ENCODE data around the gene PTGS2.
"Not testable (repeated sequence)": the region's sequence is repeated elsewhere in the genome, so short reads cannot be mapped to it uniquely, and the experiment has no call there.

PTGS2 gene

GRCh38 chr1:186669784-186670183 is 10.4 kb downstream of the PTGS2 start:
- not testable (repeated sequence) for DNase-seq

DNA sequence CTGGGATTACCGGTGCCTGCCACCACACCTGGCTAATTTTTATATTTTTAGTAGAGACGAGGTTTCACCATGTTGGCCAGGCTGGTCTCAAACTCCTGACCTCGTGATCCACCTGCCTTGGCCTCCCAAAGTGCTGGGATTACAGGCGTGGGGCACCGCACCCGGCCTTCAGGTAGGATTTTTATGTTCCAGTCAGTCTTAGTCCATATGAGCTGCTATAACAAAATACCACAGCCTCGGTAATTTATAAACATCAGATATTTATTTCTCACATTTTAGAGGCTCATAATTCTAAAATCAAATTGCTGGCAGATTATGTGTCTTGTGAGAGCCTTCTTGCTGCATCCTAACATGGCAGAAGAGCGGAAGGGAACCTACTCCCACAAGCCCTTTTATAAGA is 16.0 kb downstream of the PTGS2 start:
- not testable (repeated sequence) for DNase-seq

DNA sequence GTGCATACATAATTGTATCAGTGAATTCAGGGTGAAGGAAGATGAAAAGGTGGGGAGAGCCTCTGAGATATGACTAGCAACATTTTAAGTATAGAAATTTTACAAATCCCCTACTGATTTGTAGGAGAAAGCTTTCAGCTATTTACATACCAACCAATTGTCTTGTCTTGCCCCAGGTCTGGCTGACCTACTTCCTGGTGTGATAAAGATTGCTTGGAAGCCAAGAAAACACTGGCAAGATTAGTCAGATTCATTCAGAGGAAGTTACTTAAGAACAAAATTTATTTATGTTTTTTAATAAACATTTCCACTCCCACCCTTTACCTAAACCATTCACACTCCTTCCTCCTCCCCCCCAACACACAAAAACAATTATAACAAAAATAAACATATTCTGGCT is 17.5 kb downstream of the PTGS2 start:
- no peak for DNase-seq

GRCh38 chr1:186659890-186660341 is 20.3 kb downstream of the PTGS2 start:
- DNase-seq = no peak

DNA sequence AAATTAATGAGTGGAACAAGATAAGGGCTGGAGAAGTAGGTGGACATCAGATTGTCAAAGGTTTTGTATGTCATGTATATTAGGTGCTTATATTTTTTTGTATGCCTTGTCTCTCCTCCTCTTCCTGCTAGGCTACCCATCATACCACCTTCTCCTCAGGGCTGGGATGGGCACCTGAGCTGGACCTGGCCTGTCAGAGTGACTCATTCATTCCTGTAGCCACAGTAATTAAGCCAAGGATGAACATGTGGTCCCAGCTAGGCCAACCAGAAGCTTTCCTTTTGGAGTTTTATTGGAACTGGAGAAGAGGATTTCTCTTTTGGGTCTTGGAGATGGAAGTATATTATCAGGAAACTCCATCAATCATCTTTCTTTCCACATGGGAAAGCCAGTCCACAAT is 21.2 kb downstream of the PTGS2 start:
- no peak for DNase-seq

- no peak for DNase-seq
These were observed 22.7 kb downstream of the PTGS2 start for GRCh38 chr1:186657481-186657880.

DNA sequence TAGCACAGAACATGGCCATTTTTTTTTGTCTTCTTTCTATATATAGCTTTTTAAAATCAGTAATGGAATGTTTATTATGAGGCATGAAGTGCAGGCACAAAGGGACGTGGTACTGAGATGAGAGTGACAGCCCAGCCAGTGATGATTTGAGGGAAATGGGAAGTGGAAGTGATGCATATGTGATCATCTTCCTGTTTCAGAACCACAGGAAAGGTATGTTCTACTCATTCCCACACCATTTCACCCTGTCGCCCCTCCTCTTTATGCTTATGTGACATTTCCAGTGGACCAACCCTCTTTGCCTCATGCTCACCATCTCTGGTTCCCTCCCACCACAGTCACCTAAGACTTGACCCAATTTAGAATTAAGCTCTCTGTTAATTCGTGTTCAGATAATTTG is 24.3 kb downstream of the PTGS2 start:
- no peak for DNase-seq

DNA sequence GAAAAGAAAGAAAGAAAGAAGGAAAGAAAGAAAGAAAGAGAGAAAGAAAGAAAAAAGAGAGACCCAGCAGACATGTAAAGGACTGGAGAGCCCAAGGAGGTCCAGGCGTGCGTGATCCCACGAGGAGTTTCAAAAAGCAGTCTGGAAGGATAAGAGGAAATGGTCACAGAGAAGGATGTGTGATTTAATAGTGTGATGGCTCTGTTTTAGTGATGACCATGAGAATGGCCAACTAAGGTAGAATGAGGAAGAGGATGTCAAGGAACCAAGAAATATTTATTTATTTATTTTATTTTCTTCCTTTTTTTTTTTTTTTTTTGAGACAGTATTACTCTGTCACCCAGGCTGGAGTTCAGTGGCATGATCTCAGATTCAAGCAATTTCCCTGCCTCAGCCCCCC is 25.5 kb downstream of the PTGS2 start:
- no peak for DNase-seq

- no peak for DNase-seq
These were observed 26.9 kb downstream of the PTGS2 start for GRCh38 chr1:186653312-186653711.

- DNase-seq = no peak
These were observed 31.6 kb downstream of the PTGS2 start for GRCh38 chr1:186648613-186649012.

DNA sequence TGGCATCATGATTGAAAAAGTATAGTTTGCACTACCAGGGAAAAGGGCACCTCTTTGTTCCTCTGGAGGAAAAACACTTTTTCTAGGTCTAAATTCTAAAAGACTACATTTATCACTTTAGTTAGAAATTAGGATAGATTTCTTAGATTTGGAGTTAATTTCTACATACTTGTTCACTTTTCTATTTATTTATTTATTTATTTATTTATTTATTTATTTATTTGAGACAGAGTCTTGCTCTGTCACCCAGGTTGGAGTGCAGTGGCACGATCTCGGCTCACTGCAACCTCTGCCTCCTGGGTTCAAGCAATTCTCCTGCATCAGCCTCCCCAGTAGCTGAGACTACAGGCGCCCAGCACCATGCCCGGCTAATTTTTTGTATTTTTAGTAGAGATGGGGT is 32.2 kb downstream of the PTGS2 start:
- DNase-seq = not testable (repeated sequence)

DNA sequence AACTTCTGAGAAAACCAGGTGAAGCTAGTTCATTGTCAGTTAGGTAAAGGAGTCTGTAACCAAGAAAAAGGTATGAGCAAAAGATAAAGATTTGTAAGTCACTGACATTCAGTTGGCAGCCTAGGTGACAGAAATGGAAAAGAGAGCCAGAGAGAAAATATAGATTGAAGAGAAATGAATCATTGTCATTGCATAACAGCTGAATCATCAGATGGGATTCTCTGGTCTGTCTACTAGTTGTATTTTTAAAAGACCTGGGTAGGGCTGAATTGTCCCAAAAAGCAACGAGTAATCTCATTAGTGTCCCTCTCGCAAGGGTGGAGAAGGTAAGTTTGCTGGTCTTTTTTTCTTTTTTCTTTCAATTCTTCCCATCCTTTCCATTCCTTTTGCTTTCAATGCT is 36.6 kb downstream of the PTGS2 start:
- DNase-seq = no peak

GRCh38 chr1:186637567-186637966 is 42.7 kb downstream of the PTGS2 start:
- not testable (repeated sequence) for DNase-seq

- no peak for DNase-seq
These were observed 43.4 kb downstream of the PTGS2 start for GRCh38 chr1:186636786-186637185.

DNA sequence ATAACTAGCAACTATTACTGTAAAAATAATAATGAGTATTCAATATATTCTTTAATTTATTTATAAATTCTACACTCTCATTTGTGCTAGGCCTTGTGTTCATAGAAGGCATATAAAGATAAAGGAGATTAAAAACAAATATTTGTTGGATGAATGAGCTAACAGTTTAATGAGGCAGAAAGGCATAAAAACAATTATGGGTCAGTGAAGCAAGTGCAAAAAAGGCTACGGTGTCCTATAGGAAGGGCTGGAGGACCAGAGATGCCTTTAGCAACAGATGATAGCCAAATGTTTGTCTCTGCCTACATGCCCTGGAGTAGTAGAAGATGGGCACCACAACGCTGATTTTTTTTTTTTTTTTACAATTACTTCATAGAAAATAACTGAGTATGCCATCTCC is 45.7 kb downstream of the PTGS2 start:
- no peak for DNase-seq

DNA sequence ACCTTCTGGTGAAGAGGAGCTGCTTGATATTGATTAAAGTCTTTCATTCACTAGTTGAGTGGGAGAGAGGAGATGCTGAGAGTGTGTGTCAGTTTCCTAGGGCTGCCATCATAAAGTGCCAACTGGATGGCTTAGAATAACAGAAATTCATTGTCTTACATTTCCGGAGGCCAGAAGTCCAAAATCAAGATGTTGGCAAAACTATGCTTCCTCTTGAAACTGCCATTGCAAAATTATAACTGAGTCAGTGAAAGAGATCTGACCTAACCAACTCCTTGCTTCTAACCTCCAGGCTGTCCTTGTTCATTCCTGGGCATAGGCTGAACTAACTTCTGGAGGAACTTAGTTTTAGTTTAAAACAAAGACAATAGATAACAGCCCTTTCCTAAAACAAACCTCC is 47.1 kb downstream of the PTGS2 start:
- DNase-seq = no peak

GRCh38 chr1:186629341-186629740 is 50.9 kb downstream of the PTGS2 start:
- DNase-seq = no peak

DNA sequence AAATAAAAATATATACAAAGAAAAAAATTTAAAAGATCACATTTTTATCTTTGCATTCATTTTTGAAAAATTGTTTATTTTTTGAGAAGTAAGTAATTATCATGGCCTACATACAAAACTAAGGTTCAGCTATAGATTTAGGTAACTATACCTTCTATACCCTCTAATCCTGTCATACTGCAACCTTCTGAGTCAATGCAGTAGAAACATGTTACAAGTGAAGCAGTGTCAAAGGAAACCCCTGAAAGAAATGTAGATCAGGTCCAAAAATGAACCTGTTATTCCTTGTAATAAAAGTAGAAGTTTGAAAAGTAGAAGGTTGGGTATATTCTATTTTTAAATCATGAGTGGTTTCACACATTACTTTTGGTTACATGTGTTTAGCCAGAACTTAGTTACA is 51.3 kb downstream of the PTGS2 start:
- no peak for DNase-seq

DNA sequence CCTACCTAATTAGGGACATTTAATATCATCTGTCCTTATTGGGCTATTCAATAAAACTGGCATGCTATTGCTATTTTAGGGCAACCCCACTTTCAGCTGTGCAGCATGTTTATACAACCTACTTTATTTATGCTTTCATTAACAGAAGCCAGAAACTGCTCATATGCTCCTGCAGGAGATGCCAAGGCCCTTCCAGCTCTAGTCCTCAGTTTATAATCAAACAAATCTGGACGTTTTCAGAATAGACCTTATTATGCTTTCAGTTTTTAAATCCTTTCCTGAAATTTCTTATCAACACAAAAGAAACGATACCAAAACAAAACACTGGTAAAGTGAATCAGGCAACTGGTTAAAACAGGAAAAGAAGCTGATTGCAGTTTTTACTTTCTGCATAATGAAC is 53.2 kb downstream of the PTGS2 start:
- no peak for DNase-seq

DNA sequence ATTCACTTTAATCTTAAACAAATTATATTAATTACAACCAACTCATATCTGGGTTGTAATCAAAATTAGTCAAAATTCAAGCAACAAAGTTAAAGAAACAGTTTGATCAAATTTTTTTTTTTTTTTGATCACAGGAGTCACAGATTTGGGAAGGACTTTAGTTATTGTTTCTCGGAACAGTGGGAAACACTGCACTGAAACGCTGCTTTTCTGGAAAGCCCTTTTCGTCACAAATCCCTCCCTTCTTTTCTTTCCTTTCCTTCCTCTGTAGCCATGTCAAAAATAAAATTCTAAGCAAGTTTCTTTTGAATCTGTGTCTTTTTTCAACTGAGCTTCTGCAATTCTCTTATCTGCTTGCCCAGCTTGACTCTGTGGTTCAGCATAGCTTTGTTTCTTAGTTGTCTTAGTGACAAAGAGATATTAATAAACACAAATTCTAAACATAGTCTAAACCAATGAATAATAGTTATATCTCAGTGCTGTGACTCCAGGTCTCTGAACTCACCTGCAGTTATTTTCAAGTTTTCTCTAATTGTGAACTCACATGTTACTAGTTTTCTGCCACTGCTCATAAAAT is 53.8 kb downstream of the PTGS2 start:
- DNase-seq = no peak

GRCh38 chr1:186623551-186623950 is 56.7 kb downstream of the PTGS2 start:
- DNase-seq = no peak
